Prostate gland (tissue), 2 donors: ENCODE measurements around the gene E4F1. TPM values are rescaled to one million over a fixed set of nuclear protein-coding genes. Genes with fewer than 3 reads are reported as not detected.

Source experiments
- DNase-seq: peaks from one replicate; pipeline ENCODE4 v3.0.0-alpha.2; 2019; ENCODE audit warnings: low spot score
- H3K27ac ChIP-seq, 2 donors: fragments of 200-600 bp; sonication (generic); 2 replicates each; pipeline ENCODE4 v1.5.1; 2017 to 2019
- H3K27me3 ChIP-seq: fragments of 200-600 bp; sonication (generic); replicated peaks from 2 replicates; pipeline ENCODE4 v1.5.1; 2019; ENCODE audit not compliant: insufficient read depth
- H3K36me3 ChIP-seq, 2 donors: fragments of 200-600 bp; sonication (generic); 1 replicate in 1 of 2; 2 replicates in 1 of 2; pipeline versions ENCODE4 v1.5.1 to v1.8.1; 2017 to 2019
- H3K4me1 ChIP-seq: fragments of 200-600 bp; sonication (generic); replicated peaks from 2 replicates; pipeline ENCODE4 v1.5.1; 2019
- H3K4me3 ChIP-seq, 2 donors: fragments of 200-600 bp; sonication (generic); 2 replicates each; pipeline ENCODE4 v1.5.1; 2017 to 2019
- H3K9me3 ChIP-seq: fragments of 200-600 bp; sonication (generic); 2 replicates; pipeline ENCODE4 v1.5.1; 2017
- CTCF ChIP-seq, 4 experiments: fragments of 200-600 bp in 2 of 4; fragments of 450-650 bp in 2 of 4; sonication (generic) in 2 of 4; IDR thresholded peaks; 1 replicate in 3 of 4; 2 replicates in 1 of 4; pipeline ENCODE4 v1.5.1; 2016 to 2019; ENCODE audit warnings: antibody characterized with exemption in 4 of 4, mild to moderate bottlenecking in 2 of 4, moderate library complexity in 2 of 4
- POLR2A ChIP-seq: fragments of 450-650 bp; IDR thresholded peaks from one replicate; pipeline ENCODE4 v1.6.1; 2016; ENCODE audit warnings: antibody characterized with exemption, mild to moderate bottlenecking
- POLR2AphosphoS5 ChIP-seq: sonication (generic); formaldehyde crosslinking; IDR thresholded peaks from one replicate; pipeline ENCODE4 v1.6.1; 2017; ENCODE audit warnings: antibody characterized with exemption
- WGBS: methylation state at CpG from one replicate; pipeline ENCODE4 v1.1.5; 2018; 5-methylcytosine and 5-hydroxymethylcytosine counted together
- intact Hi-C: fragments of 100-400 bp; cut with DNase I; formaldehyde crosslinking; loops from one replicate; pipeline ENCODE4 v1.14.2; 2022
- total RNA-seq, 2 donors: library from RNA; depleted of rRNA; stranded (reverse); fragments of >200 nt; gene quantifications; one replicate each; pipeline ENCODE4 v1.1.0, GENCODE V29; 2016

Gene E4F1
- total RNA-seq, 2 donors from 2014 or later: 38.7 to 69.1 TPM

- intact Hi-C loops: no loop called here
- H3K27ac ChIP-seq: no peak overlapping the region
- TF ChIP-seq CTCF (IDR thresholded peaks at IDR 0.05): no peak
- no peak for TF ChIP-seq POLR2AphosphoS5
- TF ChIP-seq POLR2A: no peak
- H3K27me3 ChIP-seq: no peaks in the 10 kb centered on the region
- no peaks in the 10 kb centered on the region for H3K9me3 ChIP-seq
- DNase-seq: no peak
- no peak overlapping the region for H3K4me3 ChIP-seq
- peaks cover 19% of the 10 kb centered on the region for H3K4me1 ChIP-seq
- peaks cover 0 to 16% of the 10 kb centered on the region in 2 donors for H3K36me3 ChIP-seq
- WGBS: 76% methylated on average over 11 of the region's 11 CpGs
Observed at GRCh38 chr16:2211923-2212347, 11.5 kb upstream of the E4F1 start.

GRCh38 chr16:2212362-2213324 lies 10.7 kb upstream of the E4F1 start:
- DNase-seq: peak; percentile 39
- no peaks in the 10 kb centered on the region for H3K27me3 ChIP-seq
- H3K27ac ChIP-seq: no peak overlapping the region
- TF ChIP-seq POLR2AphosphoS5 (peak; percentile 39), POLR2A (no peak), CTCF (IDR thresholded peaks at IDR 0.05) (no peak)
- peak overlapping the region in 1 of 2 donors; percentile 70 for H3K4me3 ChIP-seq
- no peaks in the 10 kb centered on the region for H3K9me3 ChIP-seq
- H3K4me1 ChIP-seq: peaks cover 19% of the 10 kb centered on the region
- H3K36me3 ChIP-seq: peaks cover 0 to 15% of the 10 kb centered on the region in 2 donors
- intact Hi-C loops: no loop called here
- 48% methylated on average over 18 of the region's 19 CpGs for WGBS

- TF ChIP-seq POLR2AphosphoS5 (no peak), POLR2A (no peak), CTCF (IDR thresholded peaks at IDR 0.05) (no peak)
- no peak for DNase-seq
- Histone ChIP-seq H3K9me3 (no peaks in the 10 kb centered on the region), H3K36me3 (peaks cover 0 to under 1% of the 10 kb centered on the region in 2 donors), H3K27ac (peak overlapping the region in 1 of 2 donors; percentile 51), H3K4me3 (peak overlapping the region; percentile 59 to 70), H3K4me1 (peaks cover 19% of the 10 kb centered on the region), H3K27me3 (no peaks in the 10 kb centered on the region)
- intact Hi-C loops: no loop called here
- 1% methylated on average over 52 of the region's 98 CpGs for WGBS
Observed at GRCh38 chr16:2213817-2214718, 9.3 kb upstream of the E4F1 start.

GRCh38 chr16:2214719-2214968 lies 8.7 kb upstream of the E4F1 start, which contains the start of gene PGP:
TSS of gene PGP (minus strand) at chr16:2214840. CDS start at chr16:2214777, 63 bp downstream.
- H3K36me3 ChIP-seq: no peaks in the 10 kb centered on the region
- intact Hi-C loops: no loop called here
- no peak for TF ChIP-seq CTCF (IDR thresholded peaks at IDR 0.05)
- TF ChIP-seq POLR2A: no peak
- TF ChIP-seq POLR2AphosphoS5: no peak
- peaks cover 19% of the 10 kb centered on the region for H3K4me1 ChIP-seq
- H3K9me3 ChIP-seq: no peaks in the 10 kb centered on the region
- no peaks in the 10 kb centered on the region for H3K27me3 ChIP-seq
- H3K27ac ChIP-seq: peak within 1 kb of the TSS; percentile 83 to 86
- peak within 1 kb of the TSS; percentile 59 to 70 for H3K4me3 ChIP-seq
- 1% methylated on average over 25 of the region's 48 CpGs for WGBS
- DNase-seq: no peak
